Raji (cell line): ENCODE results near the gene HHIP.

ENCODE experiments used
- POLR2A ChIP-seq: IDR thresholded peaks from 2 replicates; pipeline ENCODE4 v1.6.1; 2011; ENCODE audit warnings: low read depth, low read length, control low read depth; ENCODE audit not compliant: insufficient read depth

The HHIP gene

DNA sequence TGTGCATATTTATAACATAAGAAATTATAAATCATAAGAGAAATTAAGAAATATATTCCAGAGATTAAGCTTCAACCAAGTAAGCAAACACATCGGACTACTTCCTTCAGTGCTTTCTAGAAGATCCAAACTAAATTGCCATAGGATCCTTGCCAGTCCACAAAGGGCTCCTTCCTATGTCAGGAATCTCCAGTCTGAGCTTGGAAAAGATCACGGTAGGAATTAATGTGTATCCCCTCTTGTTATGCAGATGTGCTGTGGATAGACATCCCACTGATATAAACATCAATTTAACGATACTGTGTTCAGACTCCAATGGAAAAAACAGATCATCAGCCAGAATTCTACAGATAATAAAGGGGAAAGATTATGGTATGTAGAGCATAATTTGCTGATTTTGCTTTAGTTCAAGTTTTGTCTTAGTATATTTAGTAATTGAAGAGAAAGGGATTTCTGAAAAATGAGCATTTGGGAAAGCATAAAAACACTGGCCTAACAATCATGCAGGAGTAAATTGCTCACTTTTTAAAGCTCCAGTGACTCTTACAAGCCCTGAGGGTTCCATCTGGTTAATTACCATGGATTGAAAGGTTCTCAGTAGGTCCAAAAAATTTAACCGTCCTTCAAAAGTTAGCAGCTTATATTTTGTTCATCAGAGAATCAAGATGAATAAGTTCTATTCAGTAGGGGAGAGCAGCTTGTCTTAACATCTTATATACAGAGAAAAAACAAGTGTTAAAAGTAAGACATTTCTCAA lies 65.9 kb downstream of the HHIP start:
- TF ChIP-seq POLR2A = no peak

- TF ChIP-seq POLR2A = no peak
Observed at GRCh38 chr4:144712775-144713174, 66.8 kb downstream of the HHIP start.

DNA sequence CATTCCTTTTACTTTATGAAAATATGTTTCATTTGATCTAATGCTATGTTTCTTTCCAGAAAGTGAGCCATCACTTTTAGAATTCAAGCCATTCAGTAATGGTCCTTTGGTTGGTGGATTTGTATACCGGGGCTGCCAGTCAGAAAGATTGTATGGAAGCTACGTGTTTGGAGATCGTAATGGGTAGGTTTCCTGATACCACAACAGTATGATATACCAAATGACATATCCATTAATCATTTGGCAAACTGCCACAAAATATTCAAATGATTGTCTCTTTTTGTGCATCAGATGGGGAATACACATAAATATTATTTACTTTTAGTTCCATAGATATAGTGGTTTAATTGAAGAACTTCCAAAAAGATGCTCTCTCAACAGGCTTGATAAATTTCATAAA lies 68.2 kb downstream of the HHIP start:
- TF ChIP-seq POLR2A = no peak

GRCh38 chr4:144715230-144715629 lies 69.3 kb downstream of the HHIP start:
- TF ChIP-seq POLR2A = no peak

DNA sequence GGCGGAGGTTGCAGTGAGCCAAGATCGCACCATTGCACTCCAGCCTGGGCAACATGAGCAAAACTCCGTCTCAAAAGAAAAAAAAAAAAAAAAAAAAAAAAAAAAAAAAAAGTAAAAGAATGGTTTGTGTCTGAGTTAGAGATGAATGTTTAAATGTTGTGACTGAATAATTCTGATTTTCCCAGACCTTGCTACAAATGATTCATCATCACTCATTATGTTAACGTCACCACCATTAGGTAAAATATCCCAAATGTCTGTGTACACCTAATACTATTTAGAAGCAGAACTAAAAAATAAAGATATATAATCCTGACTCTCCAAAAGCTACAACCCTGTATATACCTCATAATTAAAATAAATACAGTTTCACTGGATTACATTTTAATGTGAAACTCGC lies 70.8 kb downstream of the HHIP start:
- TF ChIP-seq POLR2A = no peak

DNA sequence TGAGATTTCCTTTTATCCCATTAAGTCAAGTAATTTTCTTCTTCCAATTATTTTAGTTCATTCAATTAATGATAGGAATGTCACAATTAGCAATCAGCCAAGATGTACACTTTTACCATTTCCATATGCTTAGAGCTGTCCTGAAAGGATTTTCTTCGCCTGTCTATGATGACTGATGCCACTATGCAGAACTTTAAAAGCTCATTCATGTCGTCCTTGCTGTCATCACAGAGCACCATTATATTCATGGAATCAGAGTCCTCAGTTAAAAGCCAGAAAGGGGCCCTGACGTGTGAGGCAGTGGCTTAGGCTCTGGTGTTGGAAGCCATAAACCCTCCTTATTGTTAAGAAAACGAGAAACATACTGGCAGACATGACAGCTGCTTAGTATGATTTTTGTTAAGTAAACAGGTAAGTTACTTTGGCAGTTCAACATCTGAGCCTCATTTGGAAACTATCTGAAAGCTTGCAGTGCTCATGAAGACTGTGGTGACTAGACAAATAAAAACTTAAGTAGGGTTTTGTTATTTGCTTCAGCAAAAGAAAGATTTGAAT lies 73.1 kb downstream of the HHIP start:
- no peak for TF ChIP-seq POLR2A

GRCh38 chr4:144720491-144720890 lies 74.5 kb downstream of the HHIP start:
- TF ChIP-seq POLR2A = no peak

DNA sequence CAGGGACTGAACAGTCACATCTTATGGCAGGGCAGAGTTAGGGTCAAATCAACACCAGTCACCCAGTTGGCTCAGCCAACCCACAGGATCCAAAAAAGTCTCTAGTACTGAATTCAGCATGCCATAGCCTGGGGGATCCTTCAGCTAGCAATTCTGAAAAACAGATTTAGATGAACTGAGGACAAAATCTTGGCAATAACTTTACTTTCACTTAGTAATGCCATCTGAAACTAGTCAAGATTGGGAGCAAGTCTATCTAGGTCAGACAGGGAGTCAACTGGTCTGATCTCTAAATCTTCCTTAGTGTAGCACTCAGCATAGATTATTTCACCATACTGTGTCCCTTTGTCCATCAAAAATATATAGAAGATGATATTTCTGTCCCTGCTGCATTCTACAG lies 76.0 kb downstream of the HHIP start:
- no peak for TF ChIP-seq POLR2A

- TF ChIP-seq POLR2A = no peak
Observed at GRCh38 chr4:144723471-144723870, 77.5 kb downstream of the HHIP start.

DNA sequence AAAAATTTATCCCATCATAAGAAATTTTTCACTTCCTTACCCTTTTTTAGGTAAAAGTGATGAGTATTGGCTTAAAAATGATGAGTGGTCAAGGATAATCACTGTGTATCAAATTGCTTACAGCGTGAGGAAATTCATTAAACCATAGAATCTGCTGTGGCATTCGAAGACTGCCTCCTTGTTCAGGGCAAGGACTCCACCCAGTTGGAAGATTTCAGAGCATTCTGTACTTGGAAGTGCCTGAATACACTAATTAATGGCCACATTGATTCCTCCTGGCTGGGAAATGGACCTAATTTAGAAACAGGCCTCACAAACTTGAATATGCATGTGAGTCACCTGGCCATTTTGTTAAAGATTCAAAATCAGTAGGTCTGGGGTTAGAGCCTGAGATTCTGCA lies 83.2 kb downstream of the HHIP start:
- no peak for TF ChIP-seq POLR2A

GRCh38 chr4:144732584-144733428 lies 86.8 kb downstream of the HHIP start:
- no peak for TF ChIP-seq POLR2A

- TF ChIP-seq POLR2A = no peak
Observed at GRCh38 chr4:144733566-144733965, 87.6 kb downstream of the HHIP start.

DNA sequence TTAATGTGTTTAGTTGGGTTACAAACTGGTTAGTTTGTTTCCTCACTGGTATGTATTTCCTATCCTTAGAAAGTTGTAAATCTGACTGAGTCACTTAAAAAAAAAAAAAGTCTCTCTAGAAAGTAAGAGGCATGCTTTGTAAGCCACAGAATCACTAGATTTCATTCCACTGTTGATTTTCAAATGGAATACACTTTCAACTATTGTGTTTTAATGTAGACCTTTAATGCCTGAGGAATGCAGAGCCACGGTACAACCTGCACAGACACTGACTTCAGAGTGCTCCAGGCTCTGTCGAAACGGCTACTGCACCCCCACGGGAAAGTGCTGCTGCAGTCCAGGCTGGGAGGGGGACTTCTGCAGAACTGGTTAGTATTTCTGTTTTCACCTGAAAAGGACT lies 88.6 kb downstream of the HHIP start:
- no peak for TF ChIP-seq POLR2A

DNA sequence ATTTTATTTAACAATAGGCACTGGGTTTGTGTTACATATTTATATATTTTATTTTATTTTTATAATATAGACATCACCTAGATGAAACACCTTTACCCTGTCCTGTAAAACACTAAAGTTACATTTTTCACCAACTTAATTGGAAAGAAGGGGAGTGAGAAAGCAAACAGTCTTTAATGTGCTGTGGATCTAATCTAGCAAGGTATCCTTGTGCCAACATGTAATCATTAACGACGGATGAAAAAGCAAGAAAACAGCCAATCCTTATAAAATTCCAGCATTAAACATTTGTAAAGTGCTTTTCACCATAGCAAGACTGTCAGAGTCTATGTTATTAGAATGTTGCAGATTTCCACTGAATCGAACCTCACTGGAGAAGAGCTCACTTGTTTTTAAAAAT lies 92.7 kb downstream of the HHIP start:
- no peak for TF ChIP-seq POLR2A

DNA sequence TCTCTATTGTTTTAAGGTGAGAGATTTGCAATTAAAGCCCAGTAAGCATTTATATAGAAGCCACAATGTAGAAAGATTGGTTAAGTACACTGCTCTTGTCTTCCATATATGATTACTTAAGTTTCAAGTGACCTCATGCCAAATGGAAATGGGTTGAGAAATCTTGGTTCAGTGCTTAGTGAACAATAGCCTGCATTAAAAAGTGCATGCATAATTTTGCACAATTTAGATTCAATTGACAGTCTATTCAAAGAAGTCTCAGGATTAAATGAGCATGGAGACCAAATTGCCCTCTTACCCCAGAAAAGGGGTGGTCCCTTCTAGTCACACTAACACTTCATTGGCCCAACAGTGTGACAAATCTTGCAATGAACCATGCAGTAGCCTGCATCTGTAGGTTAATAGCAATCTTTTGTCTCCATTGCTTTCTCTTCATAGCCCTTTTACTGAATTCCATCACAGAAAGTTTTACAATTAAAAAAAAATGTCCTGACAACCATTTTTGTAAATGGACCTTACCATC lies 93.6 kb downstream of the HHIP start:
- no peak for TF ChIP-seq POLR2A

- TF ChIP-seq POLR2A = no peak
Observed at GRCh38 chr4:144740316-144740715, 94.4 kb downstream of the HHIP start.
